Vagina (tissue), 2 donors: Measurements from ENCODE around the gene FAM222A.

Source experiments
- POLR2A ChIP-seq, 2 donors: fragments of 450-650 bp; IDR thresholded peaks; one replicate each; pipeline ENCODE4 v1.6.1; 2017; ENCODE audit warnings: antibody characterized with exemption in 2 of 2, mild to moderate bottlenecking in 2 of 2, moderate library complexity in 2 of 2
- TF ChIP-seq, protein P1 (sequence below), 3 experiments: fragments of 450-650 bp in 2 of 3; fragments of 200-600 bp in 1 of 3; sonication (generic) in 1 of 3; IDR thresholded peaks; one replicate each; pipeline ENCODE4 v1.5.1; 2017 to 2019; ENCODE audit warnings: antibody characterized with exemption in 3 of 3, mild to moderate bottlenecking in 2 of 3, moderate library complexity in 2 of 3

DNA sequence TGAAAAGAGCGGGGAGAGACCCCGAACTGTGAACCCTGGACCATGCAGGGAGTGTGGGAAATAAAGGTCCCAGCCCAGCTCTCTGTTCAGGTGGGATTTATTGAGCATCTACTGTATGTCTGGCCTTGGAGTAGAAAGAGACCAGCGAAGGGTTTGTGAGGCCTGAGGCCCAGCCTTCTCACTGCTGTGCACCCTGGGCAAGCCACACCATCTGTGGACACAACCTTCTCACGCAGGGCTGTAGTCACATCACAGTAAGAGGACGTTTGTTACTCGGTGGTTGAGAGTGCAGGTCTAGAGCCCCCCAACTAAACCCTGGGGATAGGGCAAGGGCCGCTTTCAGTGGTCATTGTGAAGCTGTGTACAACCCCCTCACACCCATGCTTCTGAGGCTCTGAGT lies 18.2 kb downstream of the FAM222A start:
- TF ChIP-seq, protein P1, sequence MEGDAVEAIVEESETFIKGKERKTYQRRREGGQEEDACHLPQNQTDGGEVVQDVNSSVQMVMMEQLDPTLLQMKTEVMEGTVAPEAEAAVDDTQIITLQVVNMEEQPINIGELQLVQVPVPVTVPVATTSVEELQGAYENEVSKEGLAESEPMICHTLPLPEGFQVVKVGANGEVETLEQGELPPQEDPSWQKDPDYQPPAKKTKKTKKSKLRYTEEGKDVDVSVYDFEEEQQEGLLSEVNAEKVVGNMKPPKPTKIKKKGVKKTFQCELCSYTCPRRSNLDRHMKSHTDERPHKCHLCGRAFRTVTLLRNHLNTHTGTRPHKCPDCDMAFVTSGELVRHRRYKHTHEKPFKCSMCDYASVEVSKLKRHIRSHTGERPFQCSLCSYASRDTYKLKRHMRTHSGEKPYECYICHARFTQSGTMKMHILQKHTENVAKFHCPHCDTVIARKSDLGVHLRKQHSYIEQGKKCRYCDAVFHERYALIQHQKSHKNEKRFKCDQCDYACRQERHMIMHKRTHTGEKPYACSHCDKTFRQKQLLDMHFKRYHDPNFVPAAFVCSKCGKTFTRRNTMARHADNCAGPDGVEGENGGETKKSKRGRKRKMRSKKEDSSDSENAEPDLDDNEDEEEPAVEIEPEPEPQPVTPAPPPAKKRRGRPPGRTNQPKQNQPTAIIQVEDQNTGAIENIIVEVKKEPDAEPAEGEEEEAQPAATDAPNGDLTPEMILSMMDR (IDR thresholded peaks at IDR 0.05): no peak
- TF ChIP-seq POLR2A (IDR thresholded peaks at IDR 0.05): no peak
